Psoas muscle (tissue), 8 donors: Measurements from ENCODE around the gene SMIM9. TPM values are rescaled to one million over a fixed set of nuclear protein-coding genes. Genes with fewer than 3 reads are reported as not detected.
A peak's percentile ranks its signal among the peaks of the same experiment; 100 is the strongest.

Experiments used
- ATAC-seq, 4 donors: fragments of 200-7000 bp; cut with Tn5 transposase; one replicate each; pipeline ENCODE4 v1.9.1; 2020; ENCODE audit warnings: moderate library complexity in 3 of 4, mild to moderate bottlenecking in 2 of 4
- DNase-seq, 2 donors: peaks; one replicate each; pipeline ENCODE4 v3.0.0-alpha.2; 2020
- H3K27ac ChIP-seq: fragments of 200-600 bp; one replicate; pipeline ENCODE4 v1.8.0; 2022
- H3K27me3 ChIP-seq, 3 donors: fragments of 200-600 bp in 1 of 3; one replicate each; pipeline versions ENCODE4 v1.6.1 to v1.8.0; 2013 to 2022; ENCODE audit warnings: low read length in 2 of 3, mild to moderate bottlenecking in 2 of 3, moderate library complexity in 1 of 3; ENCODE audit not compliant: insufficient read depth in 3 of 3
- H3K36me3 ChIP-seq, 2 donors: fragments of 200-600 bp in 1 of 2; one replicate each; pipeline versions ENCODE4 v1.6.1 to v1.8.0; 2013 to 2022; ENCODE audit warnings: low read depth in 1 of 2, mild to moderate bottlenecking in 1 of 2, moderate library complexity in 1 of 2; ENCODE audit not compliant: insufficient read depth in 1 of 2
- H3K4me1 ChIP-seq: fragments of 200-600 bp; one replicate; pipeline ENCODE4 v1.8.0; 2022
- H3K4me3 ChIP-seq: fragments of 200-600 bp; one replicate; pipeline ENCODE4 v1.8.0; 2022; ENCODE audit warnings: mild to moderate bottlenecking
- H3K9me3 ChIP-seq: fragments of 200-600 bp; one replicate; pipeline ENCODE4 v1.8.0; 2022
- CTCF ChIP-seq: fragments of 200-600 bp; IDR thresholded peaks from one replicate; pipeline ENCODE4 v1.8.0; 2022; ENCODE audit warnings: antibody characterized with exemption
- WGBS, 3 donors: extraction: QIAGEN DNeasy Blood & Tissue Kit; methylation state at CpG; one replicate each; pipeline versions ENCODE4 v1.1.6 to v1.1.7; 2013; 5-methylcytosine and 5-hydroxymethylcytosine counted together
- intact Hi-C, 2 donors: fragments of 100-400 bp; cut with DNase I; formaldehyde crosslinking; loops; one replicate each; pipeline versions ENCODE4 v1.11.0 to v1.14.2; 2022
- polyA plus RNA-seq, 3 donors: library from polyadenylated mRNA; stranded (reverse); fragments of 200-250 nt; gene quantifications; one replicate each; pipeline ENCODE4 v1.2.3, GENCODE V29; 2013
- total RNA-seq, 4 donors: library from RNA; stranded (reverse); fragmentation: NEBNext Ultra II Directional in 2 of 4; extraction: Animal tissue kit (Norgen Biotek cat#: 25700) in 2 of 4; gene quantifications; one replicate each; pipeline versions ENCODE4 v1.2.1 to v1.2.4, GENCODE V29; 2021 to 2023
- donor health status: healthy with polysubstance abuse.
- donor health status: DM: no; HTN: no; CAD: no; lungs with moderate emphysema.
- donor health status: Bipolar disorder and iron deficiency.
- donor health status: healthy.
- donor health status: DM: yes; HTN: yes; CAD: no.
- donor health status: DM: no; HTN: no; CAD: no.
- donor health status: DM: no; HTN: no; CAD: no.
- donor health status: DM: yes; HTN: yes; CAD: no.

Gene SMIM9
- total and polyA plus RNA-seq, 7 donors, result not detected

DNA sequence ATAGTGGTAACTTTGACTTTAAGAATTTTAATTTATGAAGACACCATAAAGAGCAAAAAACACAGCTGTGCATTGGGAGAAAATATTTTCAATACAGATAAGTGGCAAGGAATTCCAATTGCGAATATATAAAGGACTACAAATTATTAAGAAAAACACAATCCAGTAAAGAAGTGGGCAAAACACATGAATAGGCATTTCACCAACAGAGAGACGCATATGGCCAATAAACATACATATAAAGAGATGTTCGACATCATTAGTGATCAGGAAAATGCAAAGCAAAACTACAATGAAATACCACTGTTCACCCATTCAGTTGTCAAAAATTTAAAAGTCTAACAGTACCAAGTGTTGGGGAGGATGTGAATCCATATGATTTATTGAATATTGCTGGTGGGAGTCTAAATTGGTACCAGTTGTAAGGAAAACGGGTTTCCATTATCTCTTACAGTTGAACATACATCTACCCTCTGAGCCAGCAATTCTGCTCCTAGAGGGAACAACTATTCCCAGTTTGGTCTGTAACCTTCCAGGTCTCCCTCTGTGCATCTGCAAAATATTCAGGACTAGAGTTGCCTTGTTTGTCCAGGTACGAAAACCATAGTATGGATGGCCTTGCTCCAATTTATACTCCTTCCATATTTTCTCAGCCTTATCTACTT lies 27.5 kb downstream of the SMIM9 start:
- Histone ChIP-seq H3K27me3 (no peaks in the 10 kb centered on the region), H3K36me3 (no peaks in the 10 kb centered on the region), H3K4me1 (peaks cover 6% of the 10 kb centered on the region), H3K4me3 (no peak overlapping the region), H3K27ac (no peak overlapping the region), H3K9me3 (no peaks in the 10 kb centered on the region)
- DNase-seq (no peak), ATAC-seq (no peak)
- TF ChIP-seq CTCF, result no peak
- WGBS, 3 donors, result 83 to 97% (median 96%) methylated on average over 5 of the region's 5 CpGs
- intact Hi-C loops, result no loop called here

DNA sequence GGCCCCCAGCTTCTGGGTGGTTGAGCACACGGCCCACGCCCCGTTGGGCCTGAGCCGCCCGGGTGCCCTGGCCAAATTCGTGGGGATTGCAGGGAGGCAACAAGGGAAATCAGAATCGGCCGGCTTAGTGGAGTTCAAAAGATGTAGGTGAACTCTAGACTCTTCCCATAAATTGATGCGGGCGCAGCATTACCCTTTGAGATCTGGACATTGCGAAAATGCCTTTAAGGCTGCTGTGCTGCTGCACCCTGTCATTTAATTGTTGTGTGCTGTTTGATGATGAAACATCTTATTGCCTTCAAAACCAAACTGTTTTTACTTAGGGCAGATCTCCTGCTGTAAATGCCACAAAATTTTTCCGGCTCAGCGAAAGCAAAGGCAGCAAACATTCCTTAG lies 28.8 kb downstream of the SMIM9 start:
- no peaks in the 10 kb centered on the region for H3K9me3 ChIP-seq
- H3K27me3 ChIP-seq, result no peaks in the 10 kb centered on the region
- TF ChIP-seq CTCF, result no peak
- peak overlapping the region; percentile 58 for H3K27ac ChIP-seq
- intact Hi-C loops, result no loop called here
- H3K36me3 ChIP-seq, result no peaks in the 10 kb centered on the region
- ATAC-seq (peak in 2 of 4 donors; percentile 22 to 54), DNase-seq (no peak)
- peaks cover 6% of the 10 kb centered on the region for H3K4me1 ChIP-seq
- H3K4me3 ChIP-seq, result peak overlapping the region; percentile 78
- 3 to 34% (median 4%) methylated on average over 13 of the region's 13 CpGs for WGBS, 3 donors

DNA sequence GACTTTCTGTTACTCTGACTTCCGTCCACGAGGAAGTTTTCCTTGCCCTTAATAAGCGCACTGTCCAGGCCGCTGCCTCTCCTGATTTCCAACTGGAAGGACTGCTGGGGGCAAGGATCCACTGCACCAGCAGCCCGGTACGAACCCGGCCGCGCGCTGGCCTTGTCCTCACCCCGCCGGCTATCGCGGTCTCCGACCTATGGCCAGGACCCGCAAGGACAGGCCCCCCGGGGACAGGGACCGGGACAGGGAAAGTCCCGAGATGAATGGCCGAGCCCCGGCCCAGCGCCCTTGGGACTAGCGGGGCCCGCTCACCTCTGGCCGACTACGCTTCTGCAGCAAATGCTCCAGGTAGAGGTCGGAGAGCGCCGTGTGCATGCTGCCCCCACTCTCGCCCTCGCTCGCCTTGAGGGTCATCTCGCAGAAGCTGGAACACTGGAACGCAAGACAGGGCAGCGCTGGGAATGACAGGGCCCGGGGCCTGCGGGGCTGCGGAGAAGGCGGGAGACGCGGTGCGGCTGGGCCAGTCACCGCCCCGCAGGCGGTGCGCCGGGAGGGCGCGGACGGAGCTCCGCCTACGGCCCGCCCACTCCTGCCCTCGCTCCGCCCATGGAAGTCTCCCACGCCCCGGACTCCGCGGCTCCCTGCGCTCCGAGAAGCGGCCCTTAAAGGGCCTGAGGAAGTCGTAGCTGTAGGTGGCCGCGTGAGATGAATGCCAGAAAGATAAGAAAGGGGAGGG lies 29.3 kb downstream of the SMIM9 start, which contains the start of gene MPP1:
TSS of gene MPP1 (minus strand) at position 529 of the 739 bp plus-strand sequence. CDS start at position 417, 112 bp downstream.
- Histone ChIP-seq H3K27me3 (no peaks in the 10 kb centered on the region), H3K4me3 (peak within 1 kb of the TSS; percentile 78), H3K9me3 (no peaks in the 10 kb centered on the region), H3K27ac (peak within 1 kb of the TSS; percentile 72), H3K36me3 (no peaks in the 10 kb centered on the region), H3K4me1 (peaks cover 8% of the 10 kb centered on the region)
- peak; percentile 75 to 86 for DNase-seq
- ATAC-seq, result peak; percentile 96 to 99 (median 98)
- WGBS, 3 donors, result 0 to 37% (median 0%) methylated on average over 50 to 65 of the region's 65 CpGs
- no peak for TF ChIP-seq CTCF
- intact Hi-C loops, result loop anchor here in 1 of 2 donors (5.0 kb wide), 1 partner anchor 38 kb away; no protein-coding TSS in a partner anchor

DNA sequence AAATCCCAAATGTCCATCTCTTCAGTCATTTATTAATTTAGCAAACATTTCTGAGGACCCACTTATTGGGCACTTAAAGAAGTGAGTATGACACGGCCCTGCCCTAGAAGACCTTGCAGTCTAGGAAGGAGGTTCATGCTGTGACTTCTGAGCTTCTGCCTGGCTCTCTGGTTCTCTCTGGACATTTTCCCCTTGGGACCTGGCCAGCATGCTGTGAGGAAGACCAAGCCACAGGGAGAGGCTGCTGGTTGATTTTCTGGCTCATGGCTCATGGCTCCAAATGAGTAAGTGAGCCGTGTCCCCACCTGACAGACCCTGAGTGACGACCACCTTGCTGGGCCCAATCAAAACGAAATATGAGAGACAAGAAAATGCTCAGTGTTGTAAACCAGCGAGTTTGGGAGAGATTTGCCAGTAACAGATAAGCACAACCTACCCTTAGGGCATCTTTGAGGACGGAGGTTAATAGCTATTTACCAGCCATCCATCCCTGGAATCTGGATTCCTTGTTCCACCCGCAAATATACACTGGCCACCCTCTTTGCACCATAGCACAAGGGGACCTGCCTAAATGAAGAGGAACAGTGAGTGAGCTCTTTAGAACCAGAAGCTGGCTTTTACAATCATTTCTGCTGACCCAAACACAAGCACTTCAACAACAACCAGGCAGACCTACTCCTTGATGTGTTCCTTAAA lies 30.1 kb downstream of the SMIM9 start:
- H3K4me1 ChIP-seq, result peaks cover 11% of the 10 kb centered on the region
- WGBS, 3 donors, result 18 to 37% (median 36%) methylated on average over 7 of the region's 7 CpGs
- DNase-seq (no peak), ATAC-seq (peak in 1 of 4 donors; percentile 3)
- H3K27me3 ChIP-seq, result no peaks in the 10 kb centered on the region
- intact Hi-C loops, result loop anchor here in 1 of 2 donors (5.0 kb wide), 1 partner anchor 37 kb away; no protein-coding TSS in a partner anchor
- H3K27ac ChIP-seq, result peak overlapping the region; percentile 72
- H3K36me3 ChIP-seq, result no peaks in the 10 kb centered on the region
- H3K9me3 ChIP-seq, result no peaks in the 10 kb centered on the region
- no peak for TF ChIP-seq CTCF
- H3K4me3 ChIP-seq, result peak overlapping the region; percentile 78
